GM21447 (cell line): Measurements from ENCODE around the gene HOMER1.
"Not testable (repeated sequence)": the region's sequence is repeated elsewhere in the genome, so short reads cannot be mapped to it uniquely, and the experiment has no call there.

ENCODE experiments used
- ATAC-seq: cut with Tn5 transposase; IDR thresholded peaks from one replicate; pipeline ENCODE4 v1.9.1; 2021; ENCODE audit not compliant: unreplicated experiment

HOMER1 gene

DNA sequence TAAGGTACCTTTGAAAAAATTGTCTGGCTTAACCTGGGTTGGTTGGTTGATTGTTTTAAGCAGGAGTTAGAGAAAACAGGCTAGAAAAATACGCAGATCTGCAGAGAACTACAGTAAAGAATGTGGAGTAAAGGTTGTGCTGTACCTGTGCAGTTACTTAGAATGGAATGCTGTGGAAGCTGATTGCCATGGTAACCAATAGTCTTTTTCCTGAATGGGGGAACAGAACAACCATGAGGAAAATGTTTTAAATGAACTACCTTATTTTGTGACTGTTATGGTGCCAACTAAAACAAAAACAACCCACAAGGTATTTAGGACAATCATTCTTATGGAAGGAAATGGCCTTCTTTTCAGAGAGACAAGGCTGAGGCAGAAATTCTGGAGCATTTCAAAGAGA, 4.8 kb upstream of the HOMER1 start:
- no peak for ATAC-seq

DNA sequence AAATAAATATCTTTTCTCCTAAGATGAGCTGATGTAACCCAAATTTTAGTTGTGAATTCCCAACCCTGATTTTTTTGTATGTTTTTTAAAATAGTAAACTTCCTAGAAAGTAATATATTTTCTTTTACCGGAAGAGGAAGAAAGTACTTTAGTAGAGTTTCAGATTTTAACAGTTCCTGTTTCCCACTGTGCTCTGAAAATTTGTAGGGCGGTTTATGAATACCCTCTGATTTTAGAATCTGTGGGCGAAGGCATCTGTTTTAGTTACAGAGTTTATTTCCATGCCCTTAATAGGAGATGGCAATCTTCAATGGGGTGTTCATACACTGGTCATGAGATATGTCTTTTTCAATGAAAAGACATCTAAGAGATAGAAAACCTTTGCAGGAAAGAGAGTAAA, 3.7 kb upstream of the HOMER1 start:
- ATAC-seq = no peak

GRCh38 chr5:79516986-79517385, 3.1 kb upstream of the HOMER1 start:
- ATAC-seq = no peak

DNA sequence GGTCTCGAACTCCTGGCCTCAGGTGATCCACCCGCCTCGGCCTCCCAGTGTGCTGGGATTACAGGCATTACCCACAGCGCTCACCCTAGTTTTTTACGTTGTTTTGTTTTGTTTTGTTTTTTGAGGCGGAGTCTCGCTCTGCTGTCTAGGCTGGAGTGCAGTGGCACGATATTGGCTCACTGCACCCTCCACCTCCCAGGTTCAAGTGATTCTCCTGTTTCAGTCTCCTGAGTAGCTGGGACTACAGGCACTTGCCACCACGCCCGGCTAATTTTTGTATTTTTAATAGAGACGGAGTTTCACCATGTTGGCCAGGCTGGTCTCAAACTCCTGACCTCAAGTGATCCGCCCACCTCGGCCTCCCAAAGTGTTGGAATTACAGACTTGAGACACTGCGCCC, 2.4 kb upstream of the HOMER1 start:
- ATAC-seq = not testable (repeated sequence)

DNA sequence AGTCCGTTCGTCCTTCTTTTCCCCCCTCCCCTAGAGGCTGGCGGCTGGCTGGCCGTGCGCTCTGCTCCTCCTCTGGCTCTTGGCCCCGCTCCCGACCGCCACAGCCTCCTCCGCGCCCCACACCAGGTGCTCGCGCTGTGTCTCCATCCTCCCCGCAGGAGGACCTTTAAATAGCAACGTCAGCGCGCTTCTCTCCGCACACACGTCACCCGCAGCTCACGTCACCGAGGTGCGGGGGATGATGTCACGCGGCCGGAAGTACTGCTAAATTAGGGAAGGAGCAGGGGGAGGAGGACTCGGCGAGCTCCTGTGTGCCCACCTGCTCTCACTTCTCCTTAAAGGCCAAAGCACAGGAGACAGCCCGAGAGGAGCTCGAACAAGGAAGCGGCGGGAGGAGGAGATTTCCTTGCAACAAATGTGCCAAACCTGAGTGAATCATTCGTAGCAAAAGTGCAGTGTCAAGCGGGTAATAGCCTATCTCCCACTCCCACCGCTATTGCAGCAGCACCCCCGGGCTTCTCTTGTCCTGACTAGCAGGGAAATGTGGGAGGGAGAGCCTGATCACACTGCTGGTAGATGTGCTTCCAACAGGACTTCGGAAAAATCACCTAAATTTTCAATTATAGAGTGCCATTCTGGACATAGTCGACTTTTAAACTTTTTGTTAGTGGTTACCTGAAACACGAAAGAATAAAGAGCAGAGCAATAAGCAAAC, 614 bp upstream of the HOMER1 start:
- ATAC-seq = peak; percentile 86

DNA sequence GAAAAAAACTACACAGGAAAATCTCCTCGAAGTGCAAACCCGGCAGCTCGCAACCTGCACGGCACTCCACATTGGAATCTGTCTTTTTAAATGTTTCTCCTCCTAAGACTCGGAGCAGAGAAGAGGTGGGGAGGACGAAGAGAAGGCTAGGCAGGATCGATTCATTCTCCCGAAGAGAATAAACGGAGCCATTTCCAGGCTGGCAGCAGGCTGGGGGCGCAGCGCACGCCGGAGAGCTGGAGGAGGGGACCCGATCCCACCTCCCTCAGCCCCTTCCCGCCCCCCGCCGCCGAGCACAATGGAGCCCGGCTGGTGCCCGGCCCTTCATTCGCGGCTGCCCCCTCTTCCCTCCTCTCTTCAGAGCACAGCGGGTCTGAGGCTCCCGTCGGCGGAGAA, 628 bp downstream of the HOMER1 start:
- ATAC-seq = no peak

- no peak for ATAC-seq
Measured at GRCh38 chr5:79512471-79513307, 1.2 kb downstream of the HOMER1 start.

- ATAC-seq = no peak
Measured at GRCh38 chr5:79512049-79512448, 1.9 kb downstream of the HOMER1 start.

DNA sequence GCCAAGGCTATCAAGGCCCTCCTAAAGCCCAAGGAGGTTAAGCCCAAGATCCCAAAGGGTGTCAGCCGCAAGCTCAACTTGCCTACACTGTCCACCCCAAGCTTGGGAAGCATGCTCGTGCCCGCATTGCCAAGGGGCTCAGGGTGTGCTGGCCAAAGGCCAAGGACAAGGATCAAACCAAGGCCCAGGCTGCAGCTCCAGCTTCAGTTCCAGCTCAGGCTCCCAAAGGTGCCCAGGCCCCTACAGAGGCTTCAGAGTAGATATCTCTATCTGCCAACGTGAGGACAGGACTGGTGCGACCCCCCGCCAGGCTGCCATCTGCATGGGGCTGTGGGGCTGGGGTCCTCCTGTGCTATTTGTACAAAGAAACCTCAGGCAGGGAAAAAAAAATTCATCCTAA, 3.3 kb downstream of the HOMER1 start:
- ATAC-seq = no peak

DNA sequence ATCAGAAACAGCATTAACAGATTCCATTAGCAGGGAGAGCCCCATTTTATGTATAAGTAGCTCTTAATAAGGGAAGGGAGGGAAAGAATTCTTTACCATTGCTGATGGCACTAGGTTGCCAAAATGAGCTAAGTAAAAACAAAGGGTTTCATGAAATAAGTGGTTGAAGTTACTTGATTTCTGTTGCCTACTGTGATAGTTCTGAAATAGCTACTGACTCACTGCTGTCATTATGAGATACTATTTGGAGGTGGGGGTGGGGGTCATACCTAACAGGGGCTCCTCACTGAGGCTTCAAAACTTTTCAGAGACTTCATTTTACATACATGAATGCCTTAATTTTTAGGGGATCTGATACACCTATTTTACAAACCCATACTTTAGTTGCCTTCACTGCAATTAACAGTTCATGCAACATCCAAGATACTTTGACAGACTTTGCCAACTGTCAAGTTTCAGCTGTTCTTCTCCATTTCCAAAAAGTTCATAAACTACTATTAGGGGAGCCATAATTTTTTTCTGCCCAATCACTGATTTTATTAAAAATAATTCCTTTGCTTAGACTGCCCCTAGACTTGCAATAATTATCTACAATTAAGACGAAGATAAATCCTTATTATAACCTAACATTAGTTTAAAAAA, 4.6 kb downstream of the HOMER1 start:
- ATAC-seq = no peak

GRCh38 chr5:79508794-79509193, 5.1 kb downstream of the HOMER1 start:
- no peak for ATAC-seq

DNA sequence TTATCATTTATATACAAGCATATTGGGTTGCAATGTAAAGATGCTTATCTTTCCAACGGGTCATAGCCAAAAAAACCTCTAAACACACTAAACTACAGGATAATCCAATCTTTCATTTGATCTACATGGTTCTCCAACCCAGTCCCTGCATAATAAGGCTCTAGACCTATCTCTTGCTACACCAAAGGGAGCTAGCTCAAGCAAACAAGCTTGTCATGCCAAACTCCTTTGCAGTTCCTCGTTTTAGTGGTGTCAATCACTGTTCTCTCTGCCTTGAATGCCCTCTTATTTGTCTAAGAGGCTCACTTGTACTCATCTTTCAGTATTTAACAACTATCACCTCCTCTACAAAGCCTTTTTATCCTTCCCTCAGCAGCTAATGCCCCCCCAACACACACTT, 5.6 kb downstream of the HOMER1 start:
- ATAC-seq = no peak

GRCh38 chr5:79507251-79508205, 6.4 kb downstream of the HOMER1 start:
- ATAC-seq = no peak

DNA sequence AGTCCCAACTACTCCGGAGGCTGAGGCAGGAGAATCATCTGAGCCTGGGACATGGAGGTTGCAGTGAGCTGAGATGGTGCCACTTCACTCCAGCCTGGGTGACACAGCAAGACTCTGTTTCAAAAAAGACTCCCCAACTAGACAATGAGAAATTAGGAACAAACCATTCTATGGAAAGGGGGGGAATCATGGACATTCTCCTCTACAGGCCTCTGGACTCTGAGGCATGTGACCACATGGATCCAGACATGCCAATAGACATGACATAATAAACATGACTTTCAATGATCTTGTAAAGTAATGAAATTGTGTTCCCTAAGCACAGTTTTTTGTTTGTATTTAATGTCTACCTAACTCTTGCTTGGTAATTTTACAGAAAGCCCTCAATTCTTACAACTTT, 8.8 kb downstream of the HOMER1 start:
- no peak for ATAC-seq

GRCh38 chr5:79503794-79504495, 10.0 kb downstream of the HOMER1 start:
- ATAC-seq = no peak

DNA sequence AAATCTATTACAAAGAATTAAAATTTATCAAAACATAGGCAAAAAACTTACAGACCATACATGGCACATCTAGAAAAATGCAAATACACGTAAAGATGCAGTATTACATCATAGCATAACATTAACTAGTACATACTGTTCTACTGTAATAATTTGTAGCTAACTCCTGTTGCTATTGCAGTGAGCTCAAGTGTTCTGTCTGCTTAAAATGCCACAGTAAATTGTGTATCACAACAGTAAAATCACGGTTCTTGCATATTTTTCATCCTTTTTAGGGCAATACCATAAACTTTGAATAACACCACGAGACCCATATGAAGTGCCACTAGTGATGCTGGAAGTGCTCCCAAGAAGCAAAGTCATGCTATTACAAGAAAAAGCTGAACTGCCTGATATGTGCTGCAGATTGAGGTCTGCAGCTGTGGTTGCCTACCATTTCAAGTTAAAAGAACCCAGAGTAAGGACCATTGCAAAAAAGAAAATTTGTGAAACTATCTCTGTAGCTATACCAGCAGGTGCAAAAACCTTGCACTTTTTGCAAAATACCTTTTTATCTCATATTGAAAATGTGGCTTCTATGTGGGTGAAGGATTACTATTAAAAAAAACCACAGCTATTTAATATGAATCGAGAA, 14.2 kb downstream of the HOMER1 start:
- ATAC-seq = no peak

- no peak for ATAC-seq
Measured at GRCh38 chr5:79495311-79495710, 18.6 kb downstream of the HOMER1 start.

GRCh38 chr5:79493596-79494345, 20.2 kb downstream of the HOMER1 start:
- no peak for ATAC-seq

GRCh38 chr5:79491690-79492317, 22.1 kb downstream of the HOMER1 start:
- no peak for ATAC-seq
